ENCODE data around the gene CAB39.

GRCh38 chr2:230738391-230738811 is 25.8 kb downstream of the CAB39 start:
- TF ChIP-seq CTCF (IDR thresholded peaks at IDR 0.05; ENCODE audit: insufficient read depth, low read length) (no peak), GABPA (IDR thresholded peaks at IDR 0.05; ENCODE audit: low read depth) (no peak)
